Panc1 (cell line): ENCODE results near the gene PADI2. TPM values are rescaled to one million over a fixed set of nuclear protein-coding genes. Genes with fewer than 3 reads are reported as not detected.
A peak's percentile ranks its signal among the peaks of the same experiment; 100 is the strongest.

ENCODE experiments used
- ATAC-seq: fragments of 200-7000 bp; cut with Tn5 transposase; 2 replicates; pipeline ENCODE4 v1.9.1; 2020; ENCODE audit warnings: mild to moderate bottlenecking, moderate library complexity
- BruUV-seq: library from RNA; stranded (reverse); fragments of 400-500 nt; replicated peaks from 2 replicates; lab custom pipeline; 2021; lab: Mats Ljungman, UMichigan
- CTCF ChIA-PET: fragments of 300-600 bp; sonication (Branson Sonifier 250); formaldehyde crosslinking; loops from one replicate; lab custom pipeline; 2022; ENCODE audit warnings: antibody characterized with exemption; lab: Charles Lee
- POLR2A ChIA-PET: fragments of 300-600 bp; sonication (Branson Sonifier 250); formaldehyde crosslinking; loops from one replicate; lab custom pipeline; 2022; ENCODE audit warnings: antibody characterized with exemption; lab: Charles Lee
- DNase-seq: peaks from one replicate; pipeline ENCODE4 v3.0.0-alpha.2; 2010; ENCODE audit warnings: low read depth, low spot score
- H3K27ac ChIP-seq: 2 replicates; pipeline ENCODE4 v1.5.1; 2011; ENCODE audit warnings: mild to moderate bottlenecking, low read length, inconsistent platforms
- H3K27me3 ChIP-seq: fragments of 200-500 bp; sonication (Bioruptor generic); 2 replicates; pipeline ENCODE4 v1.6.0; 2014; ENCODE audit warnings: low read length, inconsistent platforms; ENCODE audit not compliant: control insufficient read depth, insufficient read depth
- H3K36me3 ChIP-seq: fragments of 200-500 bp; sonication (Bioruptor generic); 2 replicates; pipeline ENCODE4 v1.5.1; 2014; ENCODE audit warnings: inconsistent platforms, mild to moderate bottlenecking, low read length, moderate library complexity; ENCODE audit not compliant: control insufficient read depth, insufficient read depth
- H3K4me1 ChIP-seq: 2 replicates; pipeline ENCODE4 v1.5.1; 2011; ENCODE audit warnings: inconsistent platforms, mild to moderate bottlenecking, low read length, moderate library complexity; ENCODE audit not compliant: control insufficient read depth, insufficient read depth
- H3K4me3 ChIP-seq, 2 experiments: 2 replicates each; pipeline ENCODE4 v1.5.1; 2011 to 2012; ENCODE audit warnings: low read depth in 2 of 2, low read length in 2 of 2, mild to moderate bottlenecking in 2 of 2, inconsistent platforms in 1 of 2, moderate library complexity in 1 of 2
- H3K9me3 ChIP-seq: fragments of 200-500 bp; sonication (Bioruptor generic); 2 replicates; pipeline ENCODE4 v1.5.1; 2014; ENCODE audit warnings: low read depth, mild to moderate bottlenecking, inconsistent platforms, low read length, moderate library complexity; ENCODE audit not compliant: control insufficient read depth, insufficient read depth
- POLR2AphosphoS5 ChIP-seq: IDR thresholded peaks from 2 replicates; pipeline ENCODE4 v1.6.1; 2012; ENCODE audit warnings: mild to moderate bottlenecking, low read depth, low read length, moderate library complexity
- SIN3A ChIP-seq: IDR thresholded peaks from 2 replicates; pipeline ENCODE4 v1.6.1; 2012; ENCODE audit warnings: low read depth, mild to moderate bottlenecking, low read length, moderate library complexity, borderline replicate concordance; ENCODE audit not compliant: insufficient read depth
- TCF7L2 ChIP-seq: IDR thresholded peaks from 2 replicates; pipeline ENCODE4 v1.6.1; 2011; ENCODE audit warnings: mild to moderate bottlenecking, low read depth, low read length, inconsistent platforms
- in situ Hi-C: cut with HindIII; loops from 2 replicates; pipeline ENCODE4 v1.10.0; 2016; ENCODE audit warnings: low sequenced_read_pairs, low pct_unique_long_range_greater_than_20kb
- intact Hi-C: fragments of 100-400 bp; cut with micrococcal nuclease; formaldehyde crosslinking; loops from one replicate; pipeline ENCODE4 v1.10.0; 2022; ENCODE audit not compliant: unreplicated experiment
- total RNA-seq: library from RNA; stranded (reverse); gene quantifications from one replicate; pipeline ENCODE4 v1.2.1, GENCODE V29; 2021; ENCODE audit not compliant: unreplicated experiment
- TF ChIP-seq, protein P1 (sequence below): fragments of 450-650 bp; IDR thresholded peaks from 2 replicates; pipeline ENCODE4 v1.5.1; 2017; ENCODE audit warnings: mild to moderate bottlenecking
- TF ChIP-seq, protein P2 (sequence below), 2 experiments: IDR thresholded peaks; 2 replicates each; pipeline ENCODE4 v1.6.1; 2011 to 2012; ENCODE audit warnings: low read depth in 2 of 2, control low read depth in 1 of 2, low read length in 1 of 2, mild to moderate bottlenecking in 1 of 2, moderate library complexity in 1 of 2; ENCODE audit not compliant: insufficient read depth in 1 of 2

PADI2 gene
- total RNA-seq, 1 experiment from 2014 or later, result 507 TPM

DNA sequence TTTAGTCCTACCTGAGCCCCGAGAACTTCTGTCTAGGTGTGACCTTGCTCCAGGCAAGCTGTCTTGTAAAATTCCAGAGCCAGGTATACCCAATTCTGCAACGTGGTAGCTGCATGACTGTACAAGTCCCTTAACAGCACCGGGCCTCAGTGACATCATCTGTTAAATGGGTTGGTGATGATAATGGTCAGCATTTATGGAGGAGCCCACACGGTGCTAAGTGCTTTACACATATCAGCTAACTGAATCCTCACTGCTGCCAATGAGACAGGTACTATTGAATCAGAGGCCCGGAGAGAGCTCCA, 48.5 kb upstream of the PADI2 start:
- DNase-seq, result no peak
- no peak overlapping the region for H3K4me3 ChIP-seq
- no peaks in the 10 kb centered on the region for H3K36me3 ChIP-seq
- peak overlapping the region; percentile 84 for H3K27ac ChIP-seq
- no peaks in the 10 kb centered on the region for H3K27me3 ChIP-seq
- H3K4me1 ChIP-seq, result peaks cover 43% of the 10 kb centered on the region
- intact Hi-C loops (no loop called here), in situ Hi-C loops (no loop called here)
- BruUV-seq, result no TSS peak
- ATAC-seq, result no peak
- ChIA-PET CTCF (interaction anchor here (0.5 to 0.6 kb wide), 2 partner anchors 236 to 317 kb away, joined by 4 read pairs; no protein-coding TSS in a partner anchor), POLR2A (no interaction called here)
- no peaks in the 10 kb centered on the region for H3K9me3 ChIP-seq
- no peak for TF ChIP-seq TCF7L2
- no peak for TF ChIP-seq POLR2AphosphoS5
- TF ChIP-seq, protein P1, sequence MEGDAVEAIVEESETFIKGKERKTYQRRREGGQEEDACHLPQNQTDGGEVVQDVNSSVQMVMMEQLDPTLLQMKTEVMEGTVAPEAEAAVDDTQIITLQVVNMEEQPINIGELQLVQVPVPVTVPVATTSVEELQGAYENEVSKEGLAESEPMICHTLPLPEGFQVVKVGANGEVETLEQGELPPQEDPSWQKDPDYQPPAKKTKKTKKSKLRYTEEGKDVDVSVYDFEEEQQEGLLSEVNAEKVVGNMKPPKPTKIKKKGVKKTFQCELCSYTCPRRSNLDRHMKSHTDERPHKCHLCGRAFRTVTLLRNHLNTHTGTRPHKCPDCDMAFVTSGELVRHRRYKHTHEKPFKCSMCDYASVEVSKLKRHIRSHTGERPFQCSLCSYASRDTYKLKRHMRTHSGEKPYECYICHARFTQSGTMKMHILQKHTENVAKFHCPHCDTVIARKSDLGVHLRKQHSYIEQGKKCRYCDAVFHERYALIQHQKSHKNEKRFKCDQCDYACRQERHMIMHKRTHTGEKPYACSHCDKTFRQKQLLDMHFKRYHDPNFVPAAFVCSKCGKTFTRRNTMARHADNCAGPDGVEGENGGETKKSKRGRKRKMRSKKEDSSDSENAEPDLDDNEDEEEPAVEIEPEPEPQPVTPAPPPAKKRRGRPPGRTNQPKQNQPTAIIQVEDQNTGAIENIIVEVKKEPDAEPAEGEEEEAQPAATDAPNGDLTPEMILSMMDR, result no peak
- TF ChIP-seq, protein P2, sequence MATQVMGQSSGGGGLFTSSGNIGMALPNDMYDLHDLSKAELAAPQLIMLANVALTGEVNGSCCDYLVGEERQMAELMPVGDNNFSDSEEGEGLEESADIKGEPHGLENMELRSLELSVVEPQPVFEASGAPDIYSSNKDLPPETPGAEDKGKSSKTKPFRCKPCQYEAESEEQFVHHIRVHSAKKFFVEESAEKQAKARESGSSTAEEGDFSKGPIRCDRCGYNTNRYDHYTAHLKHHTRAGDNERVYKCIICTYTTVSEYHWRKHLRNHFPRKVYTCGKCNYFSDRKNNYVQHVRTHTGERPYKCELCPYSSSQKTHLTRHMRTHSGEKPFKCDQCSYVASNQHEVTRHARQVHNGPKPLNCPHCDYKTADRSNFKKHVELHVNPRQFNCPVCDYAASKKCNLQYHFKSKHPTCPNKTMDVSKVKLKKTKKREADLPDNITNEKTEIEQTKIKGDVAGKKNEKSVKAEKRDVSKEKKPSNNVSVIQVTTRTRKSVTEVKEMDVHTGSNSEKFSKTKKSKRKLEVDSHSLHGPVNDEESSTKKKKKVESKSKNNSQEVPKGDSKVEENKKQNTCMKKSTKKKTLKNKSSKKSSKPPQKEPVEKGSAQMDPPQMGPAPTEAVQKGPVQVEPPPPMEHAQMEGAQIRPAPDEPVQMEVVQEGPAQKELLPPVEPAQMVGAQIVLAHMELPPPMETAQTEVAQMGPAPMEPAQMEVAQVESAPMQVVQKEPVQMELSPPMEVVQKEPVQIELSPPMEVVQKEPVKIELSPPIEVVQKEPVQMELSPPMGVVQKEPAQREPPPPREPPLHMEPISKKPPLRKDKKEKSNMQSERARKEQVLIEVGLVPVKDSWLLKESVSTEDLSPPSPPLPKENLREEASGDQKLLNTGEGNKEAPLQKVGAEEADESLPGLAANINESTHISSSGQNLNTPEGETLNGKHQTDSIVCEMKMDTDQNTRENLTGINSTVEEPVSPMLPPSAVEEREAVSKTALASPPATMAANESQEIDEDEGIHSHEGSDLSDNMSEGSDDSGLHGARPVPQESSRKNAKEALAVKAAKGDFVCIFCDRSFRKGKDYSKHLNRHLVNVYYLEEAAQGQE (IDR thresholded peaks at IDR 0.05; ENCODE audit: insufficient read depth in 1 of 2, low read depth in 2 of 2, low read length in 1 of 2), result no peak
- TF ChIP-seq SIN3A, result no peak

DNA sequence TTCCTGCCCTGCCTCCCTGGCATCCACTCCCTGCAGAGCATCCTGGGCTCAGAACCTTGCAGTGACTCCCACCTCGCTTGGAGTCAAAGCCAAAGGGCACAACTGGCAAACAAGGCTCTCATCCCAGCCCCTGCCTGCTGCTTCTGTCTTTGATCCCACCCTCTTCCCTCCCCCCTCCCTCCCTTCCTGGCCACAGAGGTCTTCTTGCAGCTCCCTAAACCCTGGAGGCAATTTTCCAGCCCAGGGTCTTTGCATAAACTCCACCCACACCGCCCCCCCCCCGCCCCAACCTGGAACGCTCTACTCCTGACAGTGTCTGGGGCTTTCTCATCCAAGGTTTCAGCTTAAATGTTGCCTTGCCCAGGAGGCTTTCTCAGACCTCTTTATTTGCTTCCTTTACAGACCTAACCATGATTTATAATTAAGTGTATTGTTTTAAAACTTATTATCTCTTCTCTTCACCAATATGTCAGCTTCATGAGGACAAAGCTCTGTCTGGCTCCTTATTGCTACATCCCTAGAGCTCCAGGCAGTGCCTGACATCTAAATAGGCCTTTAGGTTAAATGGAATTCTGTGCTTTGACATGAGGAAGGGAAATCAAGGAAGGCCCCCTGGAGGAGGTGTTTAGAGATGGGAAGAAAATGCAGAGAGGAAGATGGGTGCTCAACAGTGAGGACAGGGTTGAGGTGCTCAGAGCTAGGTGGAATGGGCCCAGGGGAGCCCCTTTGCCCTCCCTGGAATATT, 48.0 kb upstream of the PADI2 start:
- H3K36me3 ChIP-seq, result no peaks in the 10 kb centered on the region
- POLR2A ChIA-PET, result no interaction called here

More for the DNA sequence above, 48.0 kb upstream of the PADI2 start:
- intact Hi-C loops (no loop called here), in situ Hi-C loops (no loop called here)
- H3K27me3 ChIP-seq, result no peaks in the 10 kb centered on the region
- no peak for DNase-seq
- H3K4me3 ChIP-seq, result no peak overlapping the region
- no TSS peak for BruUV-seq
- peaks cover 45% of the 10 kb centered on the region for H3K4me1 ChIP-seq
- no peaks in the 10 kb centered on the region for H3K9me3 ChIP-seq
- H3K27ac ChIP-seq, result peak overlapping the region; percentile 84
- CTCF ChIA-PET, result interaction anchor here (0.6 to 0.7 kb wide), 3 partner anchors 32 to 237 kb away, joined by 3 to 6 read pairs (median 4); no protein-coding TSS in a partner anchor
- TF ChIP-seq POLR2AphosphoS5 (no peak), TCF7L2 (no peak), SIN3A (no peak)
- TF ChIP-seq, protein P2 (IDR thresholded peaks at IDR 0.05; ENCODE audit: insufficient read depth in 1 of 2, low read depth in 2 of 2, low read length in 1 of 2), result no peak
- TF ChIP-seq, protein P1, result no peak
- ATAC-seq, result no peak
